ENCODE data around the gene DDX42. TPM values are rescaled to one million over a fixed set of nuclear protein-coding genes. Genes with fewer than 3 reads are reported as not detected.

DDX42 gene
- total and polyA plus RNA-seq, 2 of the 13 experiments (the other 11 are each of a cell fraction or from before 2014, with no cell fraction given): 87.2 to 92.9 TPM

DNA sequence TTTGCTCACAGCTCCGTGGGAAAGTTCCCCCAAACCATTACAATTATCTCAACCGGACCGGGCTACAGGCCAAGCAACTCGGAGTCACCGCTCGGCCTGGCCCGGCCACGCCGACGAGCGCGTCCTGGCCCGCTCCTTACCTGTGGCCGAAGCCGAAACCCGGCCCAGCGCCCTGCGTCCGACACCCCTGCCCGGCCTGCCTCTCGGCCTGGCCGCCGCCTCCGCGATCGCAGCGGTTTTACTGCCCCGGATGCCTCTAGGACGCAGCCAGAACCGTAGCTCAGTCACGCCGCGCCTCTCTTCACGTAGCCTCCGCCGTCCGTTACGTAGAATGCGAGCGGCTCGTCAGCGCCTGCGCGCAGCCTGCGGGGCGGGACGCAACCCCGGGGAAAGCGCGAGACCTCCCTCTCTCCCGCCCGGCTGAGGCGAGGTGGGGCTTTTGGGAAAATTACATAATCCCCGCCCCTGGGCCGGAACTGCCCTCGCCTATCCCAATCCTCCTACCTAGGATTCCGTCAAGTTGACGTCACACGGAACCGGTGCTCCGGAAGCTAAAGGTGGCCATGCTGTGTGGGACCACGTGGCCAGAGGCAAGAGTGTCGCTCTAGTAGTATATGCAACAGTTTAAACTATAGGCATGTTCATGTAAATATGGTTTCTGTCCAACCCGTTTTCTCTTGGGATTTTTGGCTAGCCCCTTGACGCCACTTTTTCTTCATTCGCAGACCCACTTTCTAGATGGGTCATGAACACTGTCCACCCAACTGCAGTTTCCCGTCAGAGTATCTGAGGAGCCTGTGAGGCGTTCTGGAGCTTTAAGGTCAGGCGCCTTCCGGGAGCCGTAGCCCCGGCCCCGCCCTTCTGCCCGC is 464 bp upstream of the DDX42 start, which contains the start of gene CCDC47 (continued):
- TF ChIP-seq, protein P1, sequence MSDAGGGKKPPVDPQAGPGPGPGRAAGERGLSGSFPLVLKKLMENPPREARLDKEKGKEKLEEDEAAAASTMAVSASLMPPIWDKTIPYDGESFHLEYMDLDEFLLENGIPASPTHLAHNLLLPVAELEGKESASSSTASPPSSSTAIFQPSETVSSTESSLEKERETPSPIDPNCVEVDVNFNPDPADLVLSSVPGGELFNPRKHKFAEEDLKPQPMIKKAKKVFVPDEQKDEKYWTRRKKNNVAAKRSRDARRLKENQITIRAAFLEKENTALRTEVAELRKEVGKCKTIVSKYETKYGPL (CRISPR knock-in tag; IDR thresholded peaks at IDR 0.05): peak; percentile 97
- TF ChIP-seq ZNF124 (CRISPR knock-in tag; IDR thresholded peaks at IDR 0.05): peak; percentile 86; the same call in 1 of the 2 replicates
- TF ChIP-seq, protein P2, sequence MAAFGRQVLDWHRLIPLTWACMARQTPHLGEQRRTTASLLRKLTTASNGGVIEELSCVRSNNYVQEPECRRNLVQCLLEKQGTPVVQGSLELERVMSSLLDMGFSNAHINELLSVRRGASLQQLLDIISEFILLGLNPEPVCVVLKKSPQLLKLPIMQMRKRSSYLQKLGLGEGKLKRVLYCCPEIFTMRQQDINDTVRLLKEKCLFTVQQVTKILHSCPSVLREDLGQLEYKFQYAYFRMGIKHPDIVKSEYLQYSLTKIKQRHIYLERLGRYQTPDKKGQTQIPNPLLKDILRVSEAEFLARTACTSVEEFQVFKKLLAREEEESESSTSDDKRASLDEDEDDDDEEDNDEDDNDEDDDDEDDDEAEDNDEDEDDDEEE (CRISPR knock-in tag; IDR thresholded peaks at IDR 0.05): peak; percentile 92
- TF ChIP-seq ZC3H13 (CRISPR knock-in tag; IDR thresholded peaks at IDR 0.05): peak; percentile 93; the same call in 1 of the 2 replicates
- TF ChIP-seq, protein P3, sequence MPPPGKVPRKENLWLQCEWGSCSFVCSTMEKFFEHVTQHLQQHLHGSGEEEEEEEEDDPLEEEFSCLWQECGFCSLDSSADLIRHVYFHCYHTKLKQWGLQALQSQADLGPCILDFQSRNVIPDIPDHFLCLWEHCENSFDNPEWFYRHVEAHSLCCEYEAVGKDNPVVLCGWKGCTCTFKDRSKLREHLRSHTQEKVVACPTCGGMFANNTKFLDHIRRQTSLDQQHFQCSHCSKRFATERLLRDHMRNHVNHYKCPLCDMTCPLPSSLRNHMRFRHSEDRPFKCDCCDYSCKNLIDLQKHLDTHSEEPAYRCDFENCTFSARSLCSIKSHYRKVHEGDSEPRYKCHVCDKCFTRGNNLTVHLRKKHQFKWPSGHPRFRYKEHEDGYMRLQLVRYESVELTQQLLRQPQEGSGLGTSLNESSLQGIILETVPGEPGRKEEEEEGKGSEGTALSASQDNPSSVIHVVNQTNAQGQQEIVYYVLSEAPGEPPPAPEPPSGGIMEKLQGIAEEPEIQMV (CRISPR knock-in tag; IDR thresholded peaks at IDR 0.05; ENCODE audit: low read depth): peak; percentile 81

DNA sequence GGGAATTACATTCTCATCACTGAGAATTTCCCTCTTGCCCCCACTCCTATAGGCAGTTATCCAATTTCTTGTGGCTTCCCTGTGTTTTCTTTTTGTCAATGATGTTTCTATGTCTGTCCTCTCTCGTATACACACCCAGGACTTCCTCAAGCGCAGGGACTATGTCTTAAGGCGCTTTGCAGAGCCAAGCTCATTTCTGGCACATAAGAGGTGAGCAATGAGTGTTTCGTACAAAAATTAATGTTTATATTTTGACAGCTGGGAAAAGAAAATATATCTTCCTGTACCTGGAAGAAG is 947 bp downstream of the DDX42 start:
- FAIRE-seq (no peak), DNase-seq (ENCODE audit: low spot score) (no peak), ATAC-seq (no peak)
- Histone ChIP-seq H3K4me2 (ENCODE audit: low read depth, low read length) (peak overlapping the region; percentile 84), H3K9me3 (ENCODE audit: low read length) (no peaks in the 10 kb centered on the region), H3K27ac (ENCODE audit: extremely low read length, insufficient read depth, low read length) (peak overlapping the region; percentile 100), H3K9ac (ENCODE audit: insufficient read depth, low read depth, low read length) (peak overlapping the region; percentile 98), H3K36me3 (replicated peaks in 1 of 2; ENCODE audit: control insufficient read depth in 1 of 2, insufficient read depth in 2 of 2, low read length in 2 of 2) (peaks cover 8 to 32% of the 10 kb centered on the region in 2 experiments; a peak in 4 of 5 replicates), H3K27me3 (ENCODE audit: control insufficient read depth in 1 of 2, insufficient read depth in 2 of 2, low read length in 2 of 2) (peaks cover 0 to 6% of the 10 kb centered on the region in 2 experiments; a peak in 1 of 5 replicates), H4K20me1 (ENCODE audit: insufficient read depth, low read length) (peaks cover 49% of the 10 kb centered on the region), H3K4me1 (ENCODE audit: insufficient read depth, low read length) (peaks cover 54% of the 10 kb centered on the region), H2AFZ (ENCODE audit: low read length) (no peak overlapping the region), H3K79me2 (ENCODE audit: insufficient read depth, low read length) (peaks cover 90% of the 10 kb centered on the region), H3K4me3 (replicated peaks in 1 of 3; ENCODE audit: insufficient read depth in 1 of 3, low read depth in 2 of 3, low read length in 3 of 3) (peak overlapping the region; percentile 93 to 99 (median 94))
- POLR2A ChIA-PET: interaction anchor here (2.0 to 5.0 kb wide), 4 partner anchors 10 to 731 kb away, joined by 9 to 77 read pairs (median 54); partner anchors contain the start of genes CEP95, DDX5, PSMC5 and STRADA
- in situ Hi-C loops (cut with HindIII; ENCODE audit: extremely low pct_ligation_motif_present, low pct_unique_long_range_greater_than_20kb): no loop called here
- TSS peak; percentile 56 for BruUV-seq (replicated peaks)
- intact Hi-C loops (cut with micrococcal nuclease; ENCODE audit: unreplicated experiment): loop anchor here (5.0 to 10.0 kb wide), 3 partner anchors 52 to 350 kb away; partner anchors contain the start of genes FTSJ3, PSMC5 and SMARCD2
- TF ChIP-seq ZNF768 (CRISPR knock-in tag; IDR thresholded peaks at IDR 0.05) (no peak), ARID2 (CRISPR knock-in tag; IDR thresholded peaks at IDR 0.05; ENCODE audit: borderline replicate concordance) (0 out of 2 replicates have a peak, but pooled peaks have one; percentile 8), SP4 (CRISPR knock-in tag; IDR thresholded peaks at IDR 0.05) (0 out of 2 replicates have a peak, but pooled peaks have one; percentile 31)
- CTCF ChIA-PET (ENCODE audit: low intra/inter-chr PET ratio, low total read pairs): no interaction called here
- 3% methylated on average over 4 of the region's 4 CpGs for WGBS (ENCODE audit: low lambda C conversion rate)
